ENCODE data around the gene SEMA3A.

GRCh38 chr7:84142726-84143125 lies 51.9 kb downstream of the SEMA3A start:
- TF ChIP-seq CTCF (IDR thresholded peaks at IDR 0.05; ENCODE audit: insufficient read depth, low read length) (no peak), REST (IDR thresholded peaks at IDR 0.05; ENCODE audit: insufficient replicate concordance, low read depth) (no peak), SPI1 (IDR thresholded peaks at IDR 0.05; ENCODE audit: borderline replicate concordance, low read depth) (no peak), POLR2AphosphoS5 (IDR thresholded peaks at IDR 0.05; ENCODE audit: low read depth) (no peak), GABPA (IDR thresholded peaks at IDR 0.05; ENCODE audit: low read depth) (no peak)
